IPS DF 6.9 (cell line): ENCODE results near the gene ZNF577.
"Not testable (repeated sequence)": the region's sequence is repeated elsewhere in the genome, so short reads cannot be mapped to it uniquely, and the experiment has no call there.

Source experiments
- DNase-seq: peaks from one replicate; pipeline ENCODE4 v3.0.0-alpha.2; 2013; ENCODE audit warnings: low read depth, low spot score
- H3K27ac ChIP-seq: one replicate; pipeline ENCODE4 v1.5.1; 2013; ENCODE audit warnings: low read length, control low read depth
- H3K27me3 ChIP-seq: 2 replicates; pipeline ENCODE4 v1.6.1; 2013; ENCODE audit warnings: mild to moderate bottlenecking, low read length; ENCODE audit not compliant: control insufficient read depth, insufficient read depth
- H3K36me3 ChIP-seq: 2 replicates; pipeline ENCODE4 v1.6.1; 2013; ENCODE audit warnings: low read length; ENCODE audit not compliant: control insufficient read depth, insufficient read depth
- H3K4me1 ChIP-seq: 2 replicates; pipeline ENCODE4 v1.6.1; 2013; ENCODE audit warnings: low read length; ENCODE audit not compliant: control insufficient read depth, insufficient read depth
- H3K4me3 ChIP-seq: 2 replicates; pipeline ENCODE4 v1.5.1; 2013; ENCODE audit warnings: mild to moderate bottlenecking, low read length
- H3K9me3 ChIP-seq: 2 replicates; pipeline ENCODE4 v1.6.1; 2013; ENCODE audit warnings: low read length, inconsistent platforms; ENCODE audit not compliant: control insufficient read depth, insufficient read depth
- WGBS: extraction: QIAGEN DNeasy Blood & Tissue Kit; methylation state at CpG from one replicate; pipeline ENCODE4 v1.1.7; 2013; ENCODE audit warnings: mixed read lengths, missing lambda C conversion rate; ENCODE audit not compliant: insufficient read length, insufficient coverage; 5-methylcytosine and 5-hydroxymethylcytosine counted together

ZNF577 gene

GRCh38 chr19:51906108-51906507 is 18.4 kb upstream of the ZNF577 start:
- not testable (repeated sequence) for H3K9me3 ChIP-seq, H3K27me3 ChIP-seq, H3K36me3 ChIP-seq, DNase-seq, H3K4me1 ChIP-seq
- peak overlapping the region; percentile 14; the same call in 1 of the 2 replicates for H3K4me3 ChIP-seq
- no CpG with 5 or more reads among the region's 9 CpGs for WGBS
- H3K27ac ChIP-seq, result peak overlapping the region; percentile 28

- Histone ChIP-seq H3K4me3 (peak overlapping the region; percentile 14; the same call in 1 of the 2 replicates), H3K36me3 (peaks cover 12% of the 10 kb centered on the region; the same call in 1 of the 2 replicates)
These were observed 17.9 kb upstream of the ZNF577 start for GRCh38 chr19:51905639-51906038.

GRCh38 chr19:51905206-51905605 is 17.5 kb upstream of the ZNF577 start:
- Histone ChIP-seq H3K27me3 (no peaks in the 10 kb centered on the region), H3K36me3 (peaks cover 16% of the 10 kb centered on the region; the same call in 1 of the 2 replicates), H3K27ac (peak overlapping the region; percentile 78), H3K4me3 (no peak overlapping the region), H3K4me1 (peaks cover 1% of the 10 kb centered on the region; the same call in 1 of the 2 replicates), H3K9me3 (peaks cover under 1% of the 10 kb centered on the region; the same call in 1 of the 2 replicates)
- no CpG with 5 or more reads among the region's 3 CpGs for WGBS
- DNase-seq, result no peak

More at GRCh38 chr19:51905639-51906038, 17.9 kb upstream of the ZNF577 start:
- H3K27ac ChIP-seq, result peak overlapping the region; percentile 78
- DNase-seq, H3K27me3 ChIP-seq, H3K9me3 ChIP-seq, H3K4me1 ChIP-seq: not testable (repeated sequence)
- no CpG with 5 or more reads among the region's 3 CpGs for WGBS

GRCh38 chr19:51904331-51905165 is 16.8 kb upstream of the ZNF577 start, which contains the start of gene ZNF649:
ZNF649 (minus strand) TSS chr19:51905017; CDS start chr19:51900107, 4,910 bp downstream.
- Histone ChIP-seq H3K27ac (peak within 1 kb of the TSS; percentile 78), H3K4me3 (peak within 1 kb of the TSS; percentile 63; the same call in 1 of the 2 replicates), H3K9me3 (peaks cover 2% of the 10 kb centered on the region; the same call in 1 of the 2 replicates), H3K4me1 (peaks cover 1% of the 10 kb centered on the region; the same call in 1 of the 2 replicates), H3K27me3 (no peaks in the 10 kb centered on the region), H3K36me3 (peaks cover 21% of the 10 kb centered on the region; the same call in 1 of the 2 replicates)
- no peak for DNase-seq
- WGBS, result no CpG with 5 or more reads among the region's 43 CpGs

- peaks cover 32% of the 10 kb centered on the region; the same call in 1 of the 2 replicates for H3K36me3 ChIP-seq
- no peaks in the 10 kb centered on the region; the same call in 1 of the 2 replicates for H3K4me1 ChIP-seq
- peak overlapping the region; percentile 29; the same call in 1 of the 2 replicates for H3K4me3 ChIP-seq
- WGBS, result no CpG with 5 or more reads among the region's 8 CpGs
- H3K9me3 ChIP-seq, result peaks cover 2% of the 10 kb centered on the region; the same call in 1 of the 2 replicates
- no peak overlapping the region for H3K27ac ChIP-seq
- H3K27me3 ChIP-seq, result no peaks in the 10 kb centered on the region
- no peak for DNase-seq
These were observed 15.4 kb upstream of the ZNF577 start for GRCh38 chr19:51903192-51903591.

GRCh38 chr19:51901860-51902259 is 14.1 kb upstream of the ZNF577 start:
- no peak overlapping the region for H3K27ac ChIP-seq
- H3K4me1 ChIP-seq, result no peaks in the 10 kb centered on the region; the same call in 1 of the 2 replicates
- no CpG with 5 or more reads among the region's 4 CpGs for WGBS
- H3K36me3 ChIP-seq, result peaks cover 42% of the 10 kb centered on the region
- H3K4me3 ChIP-seq, result no peak overlapping the region
- H3K27me3 ChIP-seq, result no peaks in the 10 kb centered on the region
- DNase-seq, result no peak
- H3K9me3 ChIP-seq, result peaks cover 2% of the 10 kb centered on the region; the same call in 1 of the 2 replicates

GRCh38 chr19:51891193-51891747 is 3.5 kb upstream of the ZNF577 start:
- WGBS, result no CpG with 5 or more reads among the region's 10 CpGs
- no peak for DNase-seq
- Histone ChIP-seq H3K4me1 (no peaks in the 10 kb centered on the region), H3K4me3 (no peak overlapping the region), H3K36me3 (peaks cover 55% of the 10 kb centered on the region), H3K9me3 (peaks cover 18% of the 10 kb centered on the region), H3K27me3 (no peaks in the 10 kb centered on the region), H3K27ac (no peak overlapping the region)

GRCh38 chr19:51889934-51890333 is 2.2 kb upstream of the ZNF577 start:
- DNase-seq, result no peak
- Histone ChIP-seq H3K36me3 (peaks cover 47% of the 10 kb centered on the region), H3K9me3 (peaks cover 18% of the 10 kb centered on the region), H3K27me3 (no peaks in the 10 kb centered on the region), H3K4me1 (no peaks in the 10 kb centered on the region), H3K4me3 (no peak overlapping the region), H3K27ac (no peak overlapping the region)

GRCh38 chr19:51884713-51885112 is 3.0 kb downstream of the ZNF577 start:
- Histone ChIP-seq H3K4me3 (no peak overlapping the region), H3K27me3 (no peaks in the 10 kb centered on the region), H3K4me1 (no peaks in the 10 kb centered on the region), H3K36me3 (peaks cover 19% of the 10 kb centered on the region; the same call in 1 of the 2 replicates), H3K9me3 (no peaks in the 10 kb centered on the region; the same call in 1 of the 2 replicates), H3K27ac (no peak overlapping the region)
- WGBS, result no CpG with 5 or more reads among the region's 2 CpGs
- DNase-seq, result no peak

GRCh38 chr19:51882518-51882917 is 5.2 kb downstream of the ZNF577 start:
- Histone ChIP-seq H3K27ac (no peak overlapping the region), H3K4me1 (no peaks in the 10 kb centered on the region), H3K36me3 (peaks cover 18% of the 10 kb centered on the region; the same call in 1 of the 2 replicates), H3K9me3 (peaks cover 2% of the 10 kb centered on the region), H3K27me3 (no peaks in the 10 kb centered on the region; the same call in 1 of the 2 replicates), H3K4me3 (no peak overlapping the region)
- WGBS, result no CpG with 5 or more reads among the region's 3 CpGs
- no peak for DNase-seq
